Testis (tissue), 2 donors: ENCODE data around the gene SEMA5A.

Experiments used
- POLR2A ChIP-seq: fragments of 450-650 bp; IDR thresholded peaks from one replicate; pipeline ENCODE4 v1.6.1; 2017; ENCODE audit warnings: antibody characterized with exemption, mild to moderate bottlenecking, moderate library complexity
- TF ChIP-seq, protein P1 (sequence below), 3 experiments: fragments of 450-650 bp in 2 of 3; fragments of 200-600 bp in 1 of 3; sonication (generic) in 1 of 3; IDR thresholded peaks; one replicate each; pipeline ENCODE4 v1.5.1; 2016 to 2019; ENCODE audit warnings: antibody characterized with exemption in 3 of 3, mild to moderate bottlenecking in 2 of 3, moderate library complexity in 1 of 3

DNA sequence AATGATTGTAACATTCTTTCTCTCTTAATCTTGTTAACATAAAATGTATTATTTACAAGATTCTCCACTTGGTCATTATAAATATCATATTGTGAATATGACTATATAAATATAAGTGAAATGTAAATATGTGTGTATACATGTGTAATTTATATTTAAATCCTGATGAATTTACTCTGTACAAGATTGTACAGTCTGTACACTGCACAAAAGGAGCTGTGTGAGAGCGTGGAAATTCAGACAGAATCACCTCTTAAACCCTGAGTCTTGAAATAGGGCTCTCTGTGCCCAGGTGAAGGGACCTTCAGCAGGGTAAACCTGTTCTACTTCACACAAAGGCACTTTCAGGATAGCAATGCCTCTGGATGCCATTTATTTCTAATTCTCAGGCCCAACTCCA lies 456.0 kb downstream of the SEMA5A start:
- TF ChIP-seq, protein P1, sequence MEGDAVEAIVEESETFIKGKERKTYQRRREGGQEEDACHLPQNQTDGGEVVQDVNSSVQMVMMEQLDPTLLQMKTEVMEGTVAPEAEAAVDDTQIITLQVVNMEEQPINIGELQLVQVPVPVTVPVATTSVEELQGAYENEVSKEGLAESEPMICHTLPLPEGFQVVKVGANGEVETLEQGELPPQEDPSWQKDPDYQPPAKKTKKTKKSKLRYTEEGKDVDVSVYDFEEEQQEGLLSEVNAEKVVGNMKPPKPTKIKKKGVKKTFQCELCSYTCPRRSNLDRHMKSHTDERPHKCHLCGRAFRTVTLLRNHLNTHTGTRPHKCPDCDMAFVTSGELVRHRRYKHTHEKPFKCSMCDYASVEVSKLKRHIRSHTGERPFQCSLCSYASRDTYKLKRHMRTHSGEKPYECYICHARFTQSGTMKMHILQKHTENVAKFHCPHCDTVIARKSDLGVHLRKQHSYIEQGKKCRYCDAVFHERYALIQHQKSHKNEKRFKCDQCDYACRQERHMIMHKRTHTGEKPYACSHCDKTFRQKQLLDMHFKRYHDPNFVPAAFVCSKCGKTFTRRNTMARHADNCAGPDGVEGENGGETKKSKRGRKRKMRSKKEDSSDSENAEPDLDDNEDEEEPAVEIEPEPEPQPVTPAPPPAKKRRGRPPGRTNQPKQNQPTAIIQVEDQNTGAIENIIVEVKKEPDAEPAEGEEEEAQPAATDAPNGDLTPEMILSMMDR (IDR thresholded peaks at IDR 0.05), result no peak
- no peak for TF ChIP-seq POLR2A
